IMR-90 (cell line): ENCODE measurements around the gene GRHL3.

Experiments used
- CTCF ChIP-seq: conservative IDR thresholded peaks from 2 replicates; pipeline ENCODE4 v1.5.1; 2012; ENCODE audit warnings: mild to moderate bottlenecking, low read depth, low read length, improper control_type of control experiment
- FOS ChIP-seq: fragments of 150-350 bp; IDR thresholded peaks from 2 replicates; pipeline ENCODE4 v1.6.1; 2016; ENCODE audit warnings: low read depth, low read length
- POLR2A ChIP-seq: IDR thresholded peaks from 2 replicates; pipeline ENCODE4 v1.6.1; 2012; ENCODE audit warnings: mild to moderate bottlenecking, low read depth, low read length

GRCh38 chr1:24383381-24383940 is 64.3 kb downstream of the GRHL3 start:
- TF ChIP-seq CTCF (no peak), POLR2A (no peak), FOS (no peak)
